ENCODE results near the gene CDCA8. TPM values are rescaled to one million over a fixed set of nuclear protein-coding genes. Genes with fewer than 3 reads are reported as not detected.

CDCA8 gene
- total RNA-seq, 4 donors from 2014 or later: 0.26 to 0.42 (median 0.40) TPM; not detected in 1

GRCh38 chr1:37667023-37667671 lies 25.2 kb upstream of the CDCA8 start:
- Histone ChIP-seq H3K4me1 (no peaks in the 10 kb centered on the region), H3K4me3 (no peak overlapping the region), H3K27ac (replicated peaks in 1 of 4) (no peak overlapping the region), H3K36me3 (no peaks in the 10 kb centered on the region), H3K9me3 (no peaks in the 10 kb centered on the region), H3K27me3 (peaks cover 0 to 53% (median 0%) of the 10 kb centered on the region in 4 donors)
- TF ChIP-seq POLR2AphosphoS5 (IDR thresholded peaks at IDR 0.05): no peak
- no peak for TF ChIP-seq EP300 (IDR thresholded peaks at IDR 0.05)
- TF ChIP-seq CTCF (IDR thresholded peaks at IDR 0.05): no peak
- no peak for TF ChIP-seq POLR2A (IDR thresholded peaks at IDR 0.05; ENCODE audit: low read depth)
- intact Hi-C loops (cut with DNase I): no loop called here
- 70% methylated on average over 9 of the region's 17 CpGs for WGBS
- no peak for DNase-seq (ENCODE audit: extremely low spot score)

GRCh38 chr1:37670133-37670532 lies 22.2 kb upstream of the CDCA8 start:
- Histone ChIP-seq H3K27me3 (peaks cover 0 to 49% (median 0%) of the 10 kb centered on the region in 4 donors), H3K9me3 (no peaks in the 10 kb centered on the region), H3K27ac (replicated peaks in 1 of 4) (no peak overlapping the region), H3K4me3 (no peak overlapping the region), H3K4me1 (no peaks in the 10 kb centered on the region), H3K36me3 (no peaks in the 10 kb centered on the region)
- intact Hi-C loops (cut with DNase I): no loop called here
- no peak for TF ChIP-seq POLR2A (IDR thresholded peaks at IDR 0.05; ENCODE audit: low read depth)
- no peak for TF ChIP-seq EP300 (IDR thresholded peaks at IDR 0.05)
- no peak for TF ChIP-seq CTCF (IDR thresholded peaks at IDR 0.05)
- no peak for TF ChIP-seq POLR2AphosphoS5 (IDR thresholded peaks at IDR 0.05)
- 64% methylated on average over 2 of the region's 2 CpGs for WGBS
- no peak for DNase-seq (ENCODE audit: extremely low spot score)

- TF ChIP-seq POLR2AphosphoS5 (IDR thresholded peaks at IDR 0.05) (no peak), CTCF (IDR thresholded peaks at IDR 0.05) (no peak), EP300 (IDR thresholded peaks at IDR 0.05) (no peak), POLR2A (IDR thresholded peaks at IDR 0.05; ENCODE audit: low read depth) (no peak)
- 80% methylated on average over 6 of the region's 6 CpGs for WGBS
- Histone ChIP-seq H3K27ac (replicated peaks in 1 of 4) (no peak overlapping the region), H3K9me3 (no peaks in the 10 kb centered on the region), H3K4me1 (peaks cover 0 to 7% (median 2%) of the 10 kb centered on the region in 4 donors), H3K4me3 (no peak overlapping the region), H3K27me3 (peaks cover 0 to 49% (median 0%) of the 10 kb centered on the region in 4 donors), H3K36me3 (no peaks in the 10 kb centered on the region)
- no peak for DNase-seq (ENCODE audit: extremely low spot score)
- intact Hi-C loops (cut with DNase I): no loop called here
Measured at GRCh38 chr1:37671261-37671660, 21.1 kb upstream of the CDCA8 start.

GRCh38 chr1:37672136-37672870 lies 20.0 kb upstream of the CDCA8 start:
- Histone ChIP-seq H3K4me3 (no peak overlapping the region), H3K27me3 (peaks cover 0 to 49% (median 0%) of the 10 kb centered on the region in 4 donors)
- intact Hi-C loops (cut with DNase I): no loop called here

More at GRCh38 chr1:37672136-37672870, 20.0 kb upstream of the CDCA8 start:
- Histone ChIP-seq H3K36me3 (no peaks in the 10 kb centered on the region), H3K9me3 (no peaks in the 10 kb centered on the region), H3K27ac (replicated peaks in 1 of 4) (no peak overlapping the region), H3K4me1 (peaks cover 0 to 7% (median 2%) of the 10 kb centered on the region in 4 donors)
- WGBS: 76% methylated on average over 9 of the region's 9 CpGs
- TF ChIP-seq POLR2AphosphoS5 (IDR thresholded peaks at IDR 0.05) (no peak), CTCF (IDR thresholded peaks at IDR 0.05) (no peak), EP300 (IDR thresholded peaks at IDR 0.05) (no peak), POLR2A (IDR thresholded peaks at IDR 0.05; ENCODE audit: low read depth) (no peak)
- no peak for DNase-seq (ENCODE audit: extremely low spot score)

Measured in esophagus muscularis mucosa (tissue), 4 donors.